Measurements from ENCODE around the gene SDK2. TPM values are rescaled to one million over a fixed set of nuclear protein-coding genes. Genes with fewer than 3 reads are reported as not detected.

The SDK2 gene
- total and polyA plus RNA-seq, 2 of the 8 experiments (the other 6 are each of a cell fraction or from before 2014, with no cell fraction given): 3.9 to 4.1 TPM

DNA sequence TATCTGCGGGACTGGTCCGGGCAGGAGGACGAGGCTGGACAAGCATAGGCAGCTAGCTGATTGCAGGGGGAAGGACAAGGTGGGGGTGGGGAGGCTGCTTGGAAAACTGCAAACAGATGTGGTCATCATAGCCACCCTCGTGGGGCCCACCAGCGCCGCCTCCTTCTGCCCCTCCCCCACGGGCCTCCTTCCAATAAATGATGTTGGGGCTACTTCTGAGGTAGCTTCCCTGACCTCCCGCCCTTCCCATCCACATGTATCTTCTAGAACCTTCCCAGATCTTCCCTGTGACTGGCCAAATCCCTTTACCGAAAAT lies 320.1 kb downstream of the SDK2 start (continued):
- no peak for TF ChIP-seq SIRT6 (IDR thresholded peaks at IDR 0.05; ENCODE audit: low read length)
- TF ChIP-seq BACH1 (IDR thresholded peaks at IDR 0.05; ENCODE audit: low read length): no peak
- TF ChIP-seq SIX5 (IDR thresholded peaks at IDR 0.05; ENCODE audit: low read depth, low read length): no peak
- no peak for TF ChIP-seq KDM4A (IDR thresholded peaks at IDR 0.05; ENCODE audit: low read depth, low read length, severe bottlenecking)
- TF ChIP-seq, protein P1, sequence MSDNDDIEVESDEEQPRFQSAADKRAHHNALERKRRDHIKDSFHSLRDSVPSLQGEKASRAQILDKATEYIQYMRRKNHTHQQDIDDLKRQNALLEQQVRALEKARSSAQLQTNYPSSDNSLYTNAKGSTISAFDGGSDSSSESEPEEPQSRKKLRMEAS (IDR thresholded peaks at IDR 0.05): no peak
